CD14-positive monocyte (primary cell): ENCODE results near the gene DMXL2. TPM values are rescaled to one million over a fixed set of nuclear protein-coding genes. Genes with fewer than 3 reads are reported as not detected.
A peak's percentile ranks its signal among the peaks of the same experiment; 100 is the strongest.

Source experiments
- DNase-seq, 3 donors: peaks; one replicate each; pipeline ENCODE4 v3.0.0-alpha.2; 2011 to 2022
- H2AFZ ChIP-seq: 2 replicates; pipeline ENCODE4 v1.6.0; 2012; ENCODE audit warnings: mild to moderate bottlenecking, low read depth, low read length, inconsistent platforms; ENCODE audit not compliant: insufficient read depth, poor library complexity, severe bottlenecking
- H3K27ac ChIP-seq, 2 donors: 1 replicate in 1 of 2; 2 replicates in 1 of 2; pipeline ENCODE4 v1.5.1; 2012 to 2013; ENCODE audit warnings: low read length in 2 of 2, control low read depth in 1 of 2, inconsistent platforms in 1 of 2, low read depth in 1 of 2, mild to moderate bottlenecking in 1 of 2
- H3K27me3 ChIP-seq, 2 donors: one replicate each; pipeline versions ENCODE4 v1.6.0 to v1.6.1; 2011 to 2013; ENCODE audit warnings: low read length in 2 of 2; ENCODE audit not compliant: control insufficient read depth in 2 of 2, insufficient read depth in 2 of 2
- H3K36me3 ChIP-seq, 2 donors: replicated peaks in 1 of 2; 1 replicate in 1 of 2; 2 replicates in 1 of 2; pipeline versions ENCODE4 v1.5.1 to v1.6.1; 2012 to 2013; ENCODE audit warnings: low read length in 2 of 2, control low read depth in 1 of 2, inconsistent platforms in 1 of 2, mild to moderate bottlenecking in 1 of 2; ENCODE audit not compliant: insufficient read depth in 2 of 2, control insufficient read depth in 1 of 2
- H3K4me1 ChIP-seq, 2 donors: 1 replicate in 1 of 2; 2 replicates in 1 of 2; pipeline versions ENCODE4 v1.5.1 to v1.6.1; 2012 to 2013; ENCODE audit warnings: low read length in 2 of 2, control low read depth in 1 of 2, inconsistent platforms in 1 of 2, mild to moderate bottlenecking in 1 of 2, moderate library complexity in 1 of 2; ENCODE audit not compliant: insufficient read depth in 2 of 2, control insufficient read depth in 1 of 2
- H3K4me2 ChIP-seq: replicated peaks from 2 replicates; pipeline ENCODE3; 2012; ENCODE audit warnings: low read length, moderate library complexity, mild to moderate bottlenecking; ENCODE audit not compliant: poor library complexity, severe bottlenecking; ENCODE audit errors: extremely low read depth
- H3K4me3 ChIP-seq, 3 experiments: fragments of 200-600 bp in 1 of 3; sonication (generic) in 1 of 3; replicated peaks in 1 of 3; 1 replicate in 2 of 3; 2 replicates in 1 of 3; pipeline ENCODE4 v1.5.1; 2011 to 2013; ENCODE audit warnings: low read length in 3 of 3, mild to moderate bottlenecking in 3 of 3, control low read depth in 2 of 3, low read depth in 2 of 3, inconsistent platforms in 1 of 3, moderate library complexity in 1 of 3
- H3K79me2 ChIP-seq: 2 replicates; pipeline ENCODE4 v1.6.0; 2012; ENCODE audit warnings: mild to moderate bottlenecking, control low read depth, inconsistent platforms, low read length, moderate library complexity; ENCODE audit not compliant: insufficient read depth
- H3K9ac ChIP-seq: 2 replicates; pipeline ENCODE4 v1.6.0; 2017; ENCODE audit warnings: low read length, mild to moderate bottlenecking; ENCODE audit not compliant: insufficient read depth, poor library complexity, severe bottlenecking
- H3K9me3 ChIP-seq, 2 donors: replicated peaks in 1 of 2; 1 replicate in 1 of 2; 2 replicates in 1 of 2; pipeline versions ENCODE4 v1.5.1 to v1.6.1; 2012 to 2013; ENCODE audit warnings: low read length in 2 of 2, control low read depth in 1 of 2; ENCODE audit not compliant: control insufficient read depth in 1 of 2, insufficient read depth in 1 of 2
- H4K20me1 ChIP-seq: 2 replicates; pipeline ENCODE4 v1.6.0; 2012; ENCODE audit warnings: mild to moderate bottlenecking, low read length, control low read depth, moderate library complexity; ENCODE audit not compliant: insufficient read depth
- H3K27ac Mint-ChIP-seq, 7 donors: one replicate each; pipeline ENCODE4 v1.8.0; 2020; ENCODE audit warnings: mild to moderate bottlenecking in 7 of 7, mixed read lengths in 7 of 7, moderate library complexity in 6 of 7, inconsistent platforms in 2 of 7
- H3K27me3 Mint-ChIP-seq, 3 donors: one replicate each; pipeline ENCODE4 v1.8.0; 2021 to 2022; ENCODE audit warnings: low read depth in 3 of 3, mild to moderate bottlenecking in 3 of 3, mixed read lengths in 3 of 3, moderate library complexity in 3 of 3, inconsistent platforms in 1 of 3
- H3K36me3 Mint-ChIP-seq, 2 donors: one replicate each; pipeline ENCODE4 v1.8.0; 2020; ENCODE audit warnings: mixed read lengths in 2 of 2, inconsistent platforms in 1 of 2, mild to moderate bottlenecking in 1 of 2
- H3K4me1 Mint-ChIP-seq: one replicate; pipeline ENCODE4 v1.8.0; 2020; ENCODE audit warnings: mild to moderate bottlenecking, mixed read lengths
- H3K4me3 Mint-ChIP-seq, 2 donors: one replicate each; pipeline ENCODE4 v1.8.0; 2020; ENCODE audit warnings: mild to moderate bottlenecking in 2 of 2, mixed read lengths in 2 of 2, moderate library complexity in 1 of 2
- H3K9me3 Mint-ChIP-seq, 7 donors: one replicate each; pipeline ENCODE4 v1.8.0; 2020 to 2022; ENCODE audit warnings: mixed read lengths in 7 of 7, mild to moderate bottlenecking in 6 of 7, moderate library complexity in 6 of 7, inconsistent platforms in 2 of 7
- WGBS: methylation state at CpG from one replicate; pipeline ENCODE4 v1.1.5; 2013; ENCODE audit warnings: missing lambda C conversion rate; ENCODE audit not compliant: insufficient coverage; 5-methylcytosine and 5-hydroxymethylcytosine counted together
- intact Hi-C, 2 donors: fragments of 100-400 bp; cut with micrococcal nuclease; formaldehyde crosslinking; loops; one replicate each; pipeline versions ENCODE4 v1.15.0 to v1.15.1; 2023
- polyA plus RNA-seq, 3 donors: library from polyadenylated mRNA; depleted of rRNA in 1 of 3; unstranded in 2 of 3; stranded (reverse) in 1 of 3; fragments of 300-500 nt in 2 of 3; fragments of >200 nt in 1 of 3; fragmentation: Illumina TruSeq in 2 of 3; gene quantifications; 1 replicate in 2 of 3; 2 replicates in 1 of 3; pipeline ENCODE4 v1.2.3, GENCODE V29; 2012 to 2021
- TF ChIP-seq, protein P1 (sequence below): fragments of 200-600 bp; IDR thresholded peaks from one replicate; pipeline ENCODE4 v1.8.0; 2022; ENCODE audit warnings: antibody characterized with exemption, mild to moderate bottlenecking

Gene DMXL2
- polyA plus RNA-seq, 3 donors = 29.1 to 449 (median 45.5) TPM

- Histone ChIP-seq H3K9me3 (no peaks in the 10 kb centered on the region), H3K36me3 (no peaks in the 10 kb centered on the region), H3K27ac (no peak overlapping the region), H3K27me3 (no peaks in the 10 kb centered on the region), H3K4me3 (peak overlapping the region in 1 of 3 experiments; percentile 3), H3K79me2 (no peaks in the 10 kb centered on the region), H3K4me1 (peaks cover 18 to 23% of the 10 kb centered on the region in 2 donors), H4K20me1 (no peaks in the 10 kb centered on the region), H2AFZ (no peak overlapping the region), H3K4me2 (peak overlapping the region; percentile 34), H3K9ac (no peak overlapping the region)
- peaks cover 1 to 4% (median 3%) of the 10 kb centered on the region in 3 donors for H3K27me3 Mint-ChIP-seq
- 44% methylated on average over 2 of the region's 9 CpGs for WGBS
- peak; percentile 58 to 75 (median 59) for DNase-seq
- H3K4me1 Mint-ChIP-seq = peaks cover 17% of the 10 kb centered on the region
- peak overlapping the region in 1 of 2 donors; percentile 65 for H3K4me3 Mint-ChIP-seq
- intact Hi-C loops = no loop called here
- TF ChIP-seq, protein P1, sequence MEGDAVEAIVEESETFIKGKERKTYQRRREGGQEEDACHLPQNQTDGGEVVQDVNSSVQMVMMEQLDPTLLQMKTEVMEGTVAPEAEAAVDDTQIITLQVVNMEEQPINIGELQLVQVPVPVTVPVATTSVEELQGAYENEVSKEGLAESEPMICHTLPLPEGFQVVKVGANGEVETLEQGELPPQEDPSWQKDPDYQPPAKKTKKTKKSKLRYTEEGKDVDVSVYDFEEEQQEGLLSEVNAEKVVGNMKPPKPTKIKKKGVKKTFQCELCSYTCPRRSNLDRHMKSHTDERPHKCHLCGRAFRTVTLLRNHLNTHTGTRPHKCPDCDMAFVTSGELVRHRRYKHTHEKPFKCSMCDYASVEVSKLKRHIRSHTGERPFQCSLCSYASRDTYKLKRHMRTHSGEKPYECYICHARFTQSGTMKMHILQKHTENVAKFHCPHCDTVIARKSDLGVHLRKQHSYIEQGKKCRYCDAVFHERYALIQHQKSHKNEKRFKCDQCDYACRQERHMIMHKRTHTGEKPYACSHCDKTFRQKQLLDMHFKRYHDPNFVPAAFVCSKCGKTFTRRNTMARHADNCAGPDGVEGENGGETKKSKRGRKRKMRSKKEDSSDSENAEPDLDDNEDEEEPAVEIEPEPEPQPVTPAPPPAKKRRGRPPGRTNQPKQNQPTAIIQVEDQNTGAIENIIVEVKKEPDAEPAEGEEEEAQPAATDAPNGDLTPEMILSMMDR = no peak
- H3K9me3 Mint-ChIP-seq = peaks cover 0 to 3% (median 0%) of the 10 kb centered on the region in 7 donors
- H3K27ac Mint-ChIP-seq = peak overlapping the region in 6 of 7 donors; percentile 9 to 84 (median 64)
- no peaks in the 10 kb centered on the region for H3K36me3 Mint-ChIP-seq
These were observed 49.6 kb upstream of the DMXL2 start for GRCh38 chr15:51672155-51672687.

DNA sequence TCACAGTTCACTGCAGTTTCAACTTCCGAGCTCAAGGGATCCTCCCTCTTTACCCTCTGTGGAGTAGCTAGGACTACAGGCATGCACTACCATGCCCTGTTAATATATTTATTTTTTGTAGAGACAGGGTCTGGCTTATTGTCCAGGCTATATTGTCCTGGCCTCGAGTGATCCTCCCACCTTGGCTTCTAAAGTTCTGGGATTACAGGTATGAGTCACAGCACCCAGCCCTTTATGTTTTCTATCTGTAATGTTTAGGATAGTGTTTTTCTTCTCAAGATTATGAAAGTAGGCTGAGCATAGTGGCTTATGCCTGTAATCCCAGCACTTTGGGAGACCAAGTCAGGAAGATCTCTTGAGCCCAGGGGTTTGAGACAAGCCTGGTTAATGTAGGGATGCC lies 46.8 kb upstream of the DMXL2 start:
- Histone ChIP-seq H3K4me1 (peaks cover 18 to 23% of the 10 kb centered on the region in 2 donors), H3K27ac (no peak overlapping the region), H3K27me3 (no peaks in the 10 kb centered on the region), H2AFZ (no peak overlapping the region), H3K36me3 (no peaks in the 10 kb centered on the region), H4K20me1 (no peaks in the 10 kb centered on the region), H3K4me3 (no peak overlapping the region), H3K79me2 (no peaks in the 10 kb centered on the region), H3K4me2 (no peak overlapping the region), H3K9me3 (no peaks in the 10 kb centered on the region), H3K9ac (no peak overlapping the region)
- WGBS = 80% methylated on average over 1 of the region's 2 CpGs
- H3K36me3 Mint-ChIP-seq = no peaks in the 10 kb centered on the region
- intact Hi-C loops = no loop called here
- H3K4me3 Mint-ChIP-seq = no peak overlapping the region
- TF ChIP-seq, protein P1 = no peak
- peaks cover 0 to 4% (median 1%) of the 10 kb centered on the region in 3 donors for H3K27me3 Mint-ChIP-seq
- DNase-seq = no peak
- peak overlapping the region in 1 of 7 donors; percentile 35 for H3K27ac Mint-ChIP-seq
- peaks cover 17% of the 10 kb centered on the region for H3K4me1 Mint-ChIP-seq
- H3K9me3 Mint-ChIP-seq = no peaks in the 10 kb centered on the region
